SK-N-SH treated with all-trans-retinoic acid at 6 μM for 48 hours (cell line): ENCODE measurements around the gene ZNF84.

Experiments used
- ARNTL ChIP-seq: fragments of 450-650 bp; formaldehyde crosslinking; IDR thresholded peaks from 2 replicates; pipeline ENCODE4 v1.5.0; 2020; ENCODE audit warnings: low read depth, mild to moderate bottlenecking, moderate library complexity, borderline replicate concordance
- CSDC2 ChIP-seq: fragments of 250-450 bp; sonication (Bioruptor Pico); IDR thresholded peaks from 2 replicates; pipeline ENCODE4 v1.5.0; 2020; ENCODE audit warnings: mild to moderate bottlenecking, moderate library complexity
- ESRRG ChIP-seq: fragments of 250-450 bp; sonication (Bioruptor Pico); IDR thresholded peaks from 2 replicates; pipeline ENCODE4 v1.6.1; 2021; ENCODE audit warnings: mild to moderate bottlenecking
- OSR1 ChIP-seq: fragments of 250-450 bp; sonication (Bioruptor Pico); IDR thresholded peaks from 2 replicates; pipeline ENCODE4 v1.8.0; 2022; ENCODE audit warnings: moderate library complexity, mild to moderate bottlenecking, inconsistent platforms
- RARB ChIP-seq: fragments of 250-450 bp; sonication (Bioruptor Pico); IDR thresholded peaks from 2 replicates; pipeline ENCODE4 v1.8.0; 2021; ENCODE audit warnings: mild to moderate bottlenecking, moderate library complexity
- SNAI2 ChIP-seq: fragments of 250-450 bp; sonication (Bioruptor Pico); IDR thresholded peaks from 2 replicates; pipeline ENCODE4 v1.5.0; 2020; ENCODE audit warnings: mild to moderate bottlenecking, moderate library complexity
- TCF4 ChIP-seq: fragments of 250-450 bp; sonication (Bioruptor Pico); IDR thresholded peaks from 2 replicates; pipeline ENCODE4 v1.8.0; 2021; ENCODE audit warnings: mild to moderate bottlenecking, moderate library complexity, borderline replicate concordance
- TOX ChIP-seq: fragments of 250-450 bp; sonication (Bioruptor Pico); IDR thresholded peaks from 2 replicates; pipeline ENCODE4 v1.8.0; 2021; ENCODE audit warnings: mild to moderate bottlenecking, moderate library complexity, borderline replicate concordance
- ZC3H10 ChIP-seq: fragments of 250-450 bp; sonication (Bioruptor Pico); IDR thresholded peaks from 2 replicates; pipeline ENCODE4 v1.5.1; 2021; ENCODE audit warnings: mild to moderate bottlenecking, moderate library complexity
- ZFP3 ChIP-seq: fragments of 250-450 bp; sonication (Bioruptor Pico); IDR thresholded peaks from 2 replicates; pipeline ENCODE4 v1.5.0; 2020; ENCODE audit warnings: mild to moderate bottlenecking, moderate library complexity
- ZNF70 ChIP-seq: fragments of 450-650 bp; formaldehyde crosslinking; IDR thresholded peaks from 2 replicates; pipeline ENCODE4 v1.5.0; 2020; ENCODE audit warnings: mild to moderate bottlenecking, moderate library complexity
- ZNF8 ChIP-seq: fragments of 450-650 bp; formaldehyde crosslinking; IDR thresholded peaks from 2 replicates; pipeline ENCODE4 v1.5.0; 2020; ENCODE audit warnings: mild to moderate bottlenecking, moderate library complexity
- TF ChIP-seq, protein P1 (sequence below): fragments of 250-450 bp; sonication (Bioruptor Pico); IDR thresholded peaks from 2 replicates; pipeline ENCODE4 v1.5.1; 2021; ENCODE audit warnings: mild to moderate bottlenecking, moderate library complexity
- TF ChIP-seq, protein P2 (sequence below): fragments of 250-450 bp; sonication (Bioruptor Pico); IDR thresholded peaks from 2 replicates; pipeline ENCODE4 v1.8.0; 2020; ENCODE audit warnings: mild to moderate bottlenecking, moderate library complexity, borderline replicate concordance

DNA sequence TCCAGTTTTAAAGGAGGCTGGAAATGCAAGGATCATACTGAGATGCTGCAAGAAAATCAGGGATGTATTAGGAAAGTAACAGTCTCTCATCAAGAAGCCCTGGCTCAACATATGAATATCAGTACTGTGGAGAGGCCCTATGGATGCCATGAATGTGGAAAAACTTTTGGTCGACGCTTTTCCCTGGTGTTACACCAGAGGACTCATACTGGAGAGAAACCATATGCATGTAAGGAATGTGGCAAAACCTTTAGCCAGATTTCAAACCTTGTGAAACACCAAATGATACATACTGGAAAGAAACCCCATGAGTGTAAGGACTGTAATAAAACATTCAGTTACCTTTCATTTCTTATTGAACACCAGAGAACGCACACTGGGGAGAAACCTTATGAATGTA, 68.3 kb downstream of the ZNF84 start:
- TF ChIP-seq, protein P1, sequence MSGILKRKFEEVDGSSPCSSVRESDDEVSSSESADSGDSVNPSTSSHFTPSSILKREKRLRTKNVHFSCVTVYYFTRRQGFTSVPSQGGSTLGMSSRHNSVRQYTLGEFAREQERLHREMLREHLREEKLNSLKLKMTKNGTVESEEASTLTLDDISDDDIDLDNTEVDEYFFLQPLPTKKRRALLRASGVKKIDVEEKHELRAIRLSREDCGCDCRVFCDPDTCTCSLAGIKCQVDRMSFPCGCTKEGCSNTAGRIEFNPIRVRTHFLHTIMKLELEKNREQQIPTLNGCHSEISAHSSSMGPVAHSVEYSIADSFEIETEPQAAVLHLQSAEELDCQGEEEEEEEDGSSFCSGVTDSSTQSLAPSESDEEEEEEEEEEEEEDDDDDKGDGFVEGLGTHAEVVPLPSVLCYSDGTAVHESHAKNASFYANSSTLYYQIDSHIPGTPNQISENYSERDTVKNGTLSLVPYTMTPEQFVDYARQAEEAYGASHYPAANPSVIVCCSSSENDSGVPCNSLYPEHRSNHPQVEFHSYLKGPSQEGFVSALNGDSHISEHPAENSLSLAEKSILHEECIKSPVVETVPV, result no peak
- TF ChIP-seq OSR1 (CRISPR knock-in tag) (no peak), CSDC2 (CRISPR knock-in tag) (no peak), ESRRG (CRISPR knock-in tag) (no peak), SNAI2 (CRISPR knock-in tag) (no peak), ARNTL (no peak), RARB (no peak), TOX (CRISPR knock-in tag) (no peak), ZC3H10 (no peak), ZFP3 (CRISPR knock-in tag) (no peak), ZNF8 (CRISPR knock-in tag) (no peak), TCF4 (CRISPR knock-in tag) (no peak), ZNF70 (CRISPR knock-in tag) (no peak)
- TF ChIP-seq, protein P2, sequence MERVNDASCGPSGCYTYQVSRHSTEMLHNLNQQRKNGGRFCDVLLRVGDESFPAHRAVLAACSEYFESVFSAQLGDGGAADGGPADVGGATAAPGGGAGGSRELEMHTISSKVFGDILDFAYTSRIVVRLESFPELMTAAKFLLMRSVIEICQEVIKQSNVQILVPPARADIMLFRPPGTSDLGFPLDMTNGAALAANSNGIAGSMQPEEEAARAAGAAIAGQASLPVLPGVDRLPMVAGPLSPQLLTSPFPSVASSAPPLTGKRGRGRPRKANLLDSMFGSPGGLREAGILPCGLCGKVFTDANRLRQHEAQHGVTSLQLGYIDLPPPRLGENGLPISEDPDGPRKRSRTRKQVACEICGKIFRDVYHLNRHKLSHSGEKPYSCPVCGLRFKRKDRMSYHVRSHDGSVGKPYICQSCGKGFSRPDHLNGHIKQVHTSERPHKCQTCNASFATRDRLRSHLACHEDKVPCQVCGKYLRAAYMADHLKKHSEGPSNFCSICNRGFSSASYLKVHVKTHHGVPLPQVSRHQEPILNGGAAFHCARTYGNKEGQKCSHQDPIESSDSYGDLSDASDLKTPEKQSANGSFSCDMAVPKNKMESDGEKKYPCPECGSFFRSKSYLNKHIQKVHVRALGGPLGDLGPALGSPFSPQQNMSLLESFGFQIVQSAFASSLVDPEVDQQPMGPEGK, result no peak
